Keratinocyte (primary cell): ENCODE results near the gene DCST2. TPM values are rescaled to one million over a fixed set of nuclear protein-coding genes. Genes with fewer than 3 reads are reported as not detected.

Experiments
- DNase-seq: peaks from one replicate; pipeline ENCODE4 v3.0.0-alpha.2; 2011; ENCODE audit warnings: low read depth, missing footprints, low spot score
- FAIRE-seq: peaks from 2 replicates; lab custom pipeline; 2011; peaks lifted over from hg19 to GRCh38; lab: Jason Lieb, UNC
- H2AFZ ChIP-seq: 2 replicates; pipeline ENCODE4 v1.6.0; 2012; ENCODE audit warnings: low read length, control low read depth, inconsistent platforms; ENCODE audit not compliant: control insufficient read depth
- H3K27ac ChIP-seq: 2 replicates; pipeline ENCODE4 v1.5.1; 2011; ENCODE audit warnings: low read length; ENCODE audit not compliant: control insufficient read depth, insufficient read depth
- H3K27me3 ChIP-seq: 3 replicates; pipeline ENCODE4 v1.6.0; 2011; ENCODE audit warnings: low read length; ENCODE audit not compliant: control insufficient read depth, insufficient read depth; ENCODE audit errors: extremely low read depth
- H3K36me3 ChIP-seq, 2 experiments: 2 replicates in 1 of 2; 3 replicates in 1 of 2; pipeline ENCODE4 v1.5.1; 2011; ENCODE audit warnings: low read length in 2 of 2, mild to moderate bottlenecking in 1 of 2; ENCODE audit not compliant: control insufficient read depth in 2 of 2, insufficient read depth in 2 of 2; ENCODE audit errors: extremely low read depth in 1 of 2
- H3K4me1 ChIP-seq: 3 replicates; pipeline ENCODE4 v1.5.1; 2011; ENCODE audit warnings: low read length; ENCODE audit not compliant: control insufficient read depth, insufficient read depth; ENCODE audit errors: extremely low read depth
- H3K4me2 ChIP-seq: 3 replicates; pipeline ENCODE4 v1.6.0; 2011; ENCODE audit warnings: low read depth, low read length; ENCODE audit not compliant: control insufficient read depth, insufficient read depth; ENCODE audit errors: extremely low read depth
- H3K4me3 ChIP-seq, 3 experiments: fragments of 200-600 bp in 1 of 3; sonication (generic) in 1 of 3; 2 replicates in 2 of 3; 3 replicates in 1 of 3; pipeline ENCODE4 v1.5.1; 2011 to 2016; ENCODE audit warnings: low read length in 3 of 3, mild to moderate bottlenecking in 3 of 3, control low read depth in 2 of 3, inconsistent platforms in 1 of 3, low read depth in 1 of 3, mixed read lengths in 1 of 3, mixed run types in 1 of 3, moderate library complexity in 1 of 3; ENCODE audit not compliant: control insufficient read depth in 2 of 3, insufficient read depth in 2 of 3; ENCODE audit errors: extremely low read depth in 1 of 3
- H3K79me2 ChIP-seq: 2 replicates; pipeline ENCODE4 v1.6.0; 2012; ENCODE audit warnings: low read length; ENCODE audit not compliant: control insufficient read depth, insufficient read depth
- H3K9ac ChIP-seq: 3 replicates; pipeline ENCODE4 v1.6.0; 2011; ENCODE audit warnings: low read length; ENCODE audit not compliant: control insufficient read depth, insufficient read depth; ENCODE audit errors: extremely low read depth
- H3K9me1 ChIP-seq: 3 replicates; pipeline ENCODE4 v1.6.0; 2011; ENCODE audit warnings: low read length; ENCODE audit not compliant: control insufficient read depth, insufficient read depth; ENCODE audit errors: extremely low read depth
- H3K9me3 ChIP-seq: 2 replicates; pipeline ENCODE4 v1.5.1; 2012; ENCODE audit warnings: low read depth, low read length; ENCODE audit not compliant: control insufficient read depth
- H4K20me1 ChIP-seq: 3 replicates; pipeline ENCODE4 v1.6.0; 2011; ENCODE audit warnings: low read length; ENCODE audit not compliant: control insufficient read depth, insufficient read depth; ENCODE audit errors: extremely low read depth
- CTCF ChIP-seq, 3 experiments: IDR thresholded peaks in 1 of 3; conservative IDR thresholded peaks in 1 of 3; optimal IDR thresholded peaks in 1 of 3; 2 replicates in 2 of 3; 3 replicates in 1 of 3; pipeline versions ENCODE3 to v1.5.1; 2011; ENCODE audit warnings: low read length in 3 of 3, mild to moderate bottlenecking in 3 of 3, moderate library complexity in 2 of 3, control low read depth in 1 of 3, inconsistent platforms in 1 of 3; ENCODE audit not compliant: insufficient read depth in 2 of 3; ENCODE audit errors: extremely low read depth in 1 of 3
- EZH2 ChIP-seq: IDR thresholded peaks from one replicate; pipeline ENCODE4 v1.6.1; 2012; ENCODE audit warnings: inconsistent platforms, mild to moderate bottlenecking, low read length, moderate library complexity
- dilution Hi-C: fragments of 300-500 bp; cut with MboI; formaldehyde crosslinking; loops from one replicate; pipeline ENCODE4 v1.7.0; 2020; ENCODE audit warnings: low sequenced_read_pairs; ENCODE audit not compliant: extremely low pct_ligation_motif_present
- polyA plus RNA-seq, 5 experiments: library from polyadenylated mRNA; depleted of rRNA in 3 of 5; stranded (reverse) in 3 of 5; stranded (forward) in 1 of 5; unstranded in 1 of 5; fragments of >200 nt; gene quantifications; 1 replicate in 1 of 5; 2 replicates in 3 of 5; 3 replicates in 1 of 5; pipeline versions ENCODE4 v1.2.1 to v1.2.3, GENCODE V29; 2011 to 2012; ENCODE audit warnings: missing spikeins in 2 of 5, low read depth in 1 of 5, low replicate concordance in 1 of 5

The DCST2 gene
- polyA plus RNA-seq, 1 donor (not counting 4 experiments of a cell fraction or from before 2014, with no cell fraction given), result 0.14 TPM

GRCh38 chr1:155019377-155020245, 14.0 kb downstream of the DCST2 start:
- FAIRE-seq (no peak), DNase-seq (no peak)
- H2AFZ ChIP-seq, result no peak overlapping the region
- dilution Hi-C loops, result no loop called here
- H3K27me3 ChIP-seq, result no peaks in the 10 kb centered on the region
- H3K4me1 ChIP-seq, result peaks cover 41% of the 10 kb centered on the region
- no peaks in the 10 kb centered on the region for H3K79me2 ChIP-seq
- H3K9me1 ChIP-seq, result no peaks in the 10 kb centered on the region
- TF ChIP-seq CTCF (optimal IDR thresholded peaks at IDR 0.05 in 1 of 3, IDR thresholded peaks at IDR 0.05 in 1 of 3, conservative IDR thresholded peaks at IDR 0.05 in 1 of 3; ENCODE audit: extremely low read depth in 1 of 3, insufficient read depth in 2 of 3, low read length in 3 of 3) (no peak), EZH2 (no peak)
- H3K9ac ChIP-seq, result no peak overlapping the region
- H3K9me3 ChIP-seq, result no peaks in the 10 kb centered on the region
- H3K36me3 ChIP-seq, result peaks cover 18 to 25% of the 10 kb centered on the region in 2 experiments
- H3K27ac ChIP-seq, result no peak overlapping the region
- no peak overlapping the region for H3K4me3 ChIP-seq
- no peaks in the 10 kb centered on the region for H4K20me1 ChIP-seq
- no peak overlapping the region for H3K4me2 ChIP-seq

DNA sequence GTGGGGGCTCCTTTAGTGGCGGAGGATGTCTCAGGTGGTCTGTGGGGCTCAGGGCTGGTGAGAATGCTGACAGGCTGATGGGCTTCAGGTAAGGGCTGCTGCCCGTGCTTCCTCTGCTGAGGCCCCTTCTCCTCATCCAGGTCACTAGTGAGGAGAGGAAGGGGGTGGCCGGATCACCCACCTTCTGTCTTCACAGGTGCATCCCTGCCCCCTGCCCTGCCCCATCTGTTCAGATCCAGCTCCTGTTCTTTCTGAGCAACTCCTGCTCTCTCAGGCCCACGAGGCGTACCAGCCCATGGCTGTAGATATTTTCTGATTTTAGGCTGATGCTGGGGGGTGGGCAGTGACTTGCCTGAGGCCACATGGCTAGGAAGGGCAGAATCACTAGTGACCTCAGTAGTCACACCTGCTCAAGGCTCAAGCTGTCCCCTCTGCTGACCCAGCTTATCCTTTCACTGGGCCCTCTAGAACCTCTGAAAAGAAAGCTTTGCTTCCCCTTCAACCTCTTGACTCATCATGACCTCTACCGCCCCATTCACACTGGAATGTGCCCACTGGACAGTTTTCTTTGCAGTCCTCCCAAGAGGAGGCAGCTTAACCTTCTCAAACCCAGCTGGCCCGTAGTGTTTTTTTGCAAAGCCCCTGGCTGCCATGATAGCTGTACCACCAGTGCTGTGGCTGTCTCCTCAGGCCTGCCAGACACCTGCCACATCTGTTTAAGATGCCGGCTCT, 14.8 kb downstream of the DCST2 start:
- dilution Hi-C loops, result no loop called here
- Histone ChIP-seq H3K9me3 (no peaks in the 10 kb centered on the region), H3K79me2 (no peaks in the 10 kb centered on the region), H4K20me1 (peaks cover 2% of the 10 kb centered on the region), H3K27ac (no peak overlapping the region), H3K4me2 (no peak overlapping the region), H3K4me1 (peaks cover 41% of the 10 kb centered on the region), H3K4me3 (no peak overlapping the region), H3K27me3 (no peaks in the 10 kb centered on the region), H3K36me3 (peaks cover 26 to 33% of the 10 kb centered on the region in 2 experiments), H3K9me1 (no peaks in the 10 kb centered on the region), H3K9ac (no peak overlapping the region), H2AFZ (no peak overlapping the region)
- TF ChIP-seq CTCF (optimal IDR thresholded peaks at IDR 0.05 in 1 of 3, IDR thresholded peaks at IDR 0.05 in 1 of 3, conservative IDR thresholded peaks at IDR 0.05 in 1 of 3; ENCODE audit: extremely low read depth in 1 of 3, insufficient read depth in 2 of 3, low read length in 3 of 3), result no peak
- no peak for TF ChIP-seq EZH2
- DNase-seq (no peak), FAIRE-seq (no peak)
